ENCODE measurements around the gene TAF11. TPM values are rescaled to one million over a fixed set of nuclear protein-coding genes. Genes with fewer than 3 reads are reported as not detected.
A peak's percentile ranks its signal among the peaks of the same experiment; 100 is the strongest.
"Not testable (repeated sequence)": the region's sequence is repeated elsewhere in the genome, so short reads cannot be mapped to it uniquely, and the experiment has no call there.

The TAF11 gene
- total RNA-seq, 2 donors from 2014 or later, result 24.6 to 27.4 TPM

DNA sequence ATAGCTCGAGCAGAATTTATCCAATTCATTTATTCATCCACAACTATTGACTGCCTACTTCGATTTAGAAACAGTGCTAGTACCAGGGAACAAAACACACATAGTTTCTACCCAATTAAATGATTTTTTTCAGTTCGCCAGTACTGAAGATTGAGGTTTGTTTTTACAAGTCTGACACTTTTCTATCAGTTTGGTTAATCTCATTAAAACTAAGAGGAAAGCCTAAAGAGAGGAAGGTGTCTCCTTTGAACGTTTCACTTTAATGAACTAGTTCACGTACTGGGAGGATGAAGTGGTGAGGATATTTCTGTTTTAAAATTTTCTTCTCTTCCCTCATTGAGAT is 643 bp upstream of the TAF11 start:
- no peaks in the 10 kb centered on the region for H3K9me3 ChIP-seq
- no peak for DNase-seq
- H3K4me3 ChIP-seq, result peak overlapping the region; percentile 93
- no peaks in the 10 kb centered on the region for H3K27me3 ChIP-seq
- TF ChIP-seq, protein P1, sequence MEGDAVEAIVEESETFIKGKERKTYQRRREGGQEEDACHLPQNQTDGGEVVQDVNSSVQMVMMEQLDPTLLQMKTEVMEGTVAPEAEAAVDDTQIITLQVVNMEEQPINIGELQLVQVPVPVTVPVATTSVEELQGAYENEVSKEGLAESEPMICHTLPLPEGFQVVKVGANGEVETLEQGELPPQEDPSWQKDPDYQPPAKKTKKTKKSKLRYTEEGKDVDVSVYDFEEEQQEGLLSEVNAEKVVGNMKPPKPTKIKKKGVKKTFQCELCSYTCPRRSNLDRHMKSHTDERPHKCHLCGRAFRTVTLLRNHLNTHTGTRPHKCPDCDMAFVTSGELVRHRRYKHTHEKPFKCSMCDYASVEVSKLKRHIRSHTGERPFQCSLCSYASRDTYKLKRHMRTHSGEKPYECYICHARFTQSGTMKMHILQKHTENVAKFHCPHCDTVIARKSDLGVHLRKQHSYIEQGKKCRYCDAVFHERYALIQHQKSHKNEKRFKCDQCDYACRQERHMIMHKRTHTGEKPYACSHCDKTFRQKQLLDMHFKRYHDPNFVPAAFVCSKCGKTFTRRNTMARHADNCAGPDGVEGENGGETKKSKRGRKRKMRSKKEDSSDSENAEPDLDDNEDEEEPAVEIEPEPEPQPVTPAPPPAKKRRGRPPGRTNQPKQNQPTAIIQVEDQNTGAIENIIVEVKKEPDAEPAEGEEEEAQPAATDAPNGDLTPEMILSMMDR (IDR thresholded peaks at IDR 0.05), result no peak
- no peaks in the 10 kb centered on the region for H3K4me1 ChIP-seq
- intact Hi-C loops (cut with DNase I), result no loop called here
- H3K9ac ChIP-seq (ENCODE audit: low read depth in 2 of 2, low read length in 2 of 2), result peak overlapping the region; percentile 60 to 90
- no peaks in the 10 kb centered on the region for H3K36me3 ChIP-seq
- H3K27ac ChIP-seq, result peak overlapping the region; percentile 91

DNA sequence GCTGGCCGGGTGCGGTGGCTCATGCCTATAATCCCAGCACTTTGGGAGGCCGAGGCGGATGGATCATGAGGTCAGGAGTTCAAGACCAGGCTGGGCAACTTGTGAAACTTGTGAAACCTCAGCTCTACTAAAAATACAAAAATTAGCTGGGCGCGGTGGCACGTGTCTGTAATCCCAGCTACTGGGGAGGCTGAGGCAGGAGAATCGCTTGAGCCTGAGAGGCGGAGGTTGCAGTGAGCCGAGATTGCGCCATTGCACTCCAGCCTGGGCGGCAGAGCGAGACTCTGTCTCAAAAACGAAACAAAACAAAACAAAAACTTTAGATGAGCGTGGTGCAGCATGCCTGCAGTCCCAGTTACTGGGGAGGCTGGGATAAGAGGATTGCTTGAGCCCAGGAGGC is 2.0 kb downstream of the TAF11 start:
- H3K9ac ChIP-seq (ENCODE audit: low read depth in 2 of 2, low read length in 2 of 2); H3K27ac ChIP-seq; DNase-seq; H3K27me3 ChIP-seq; H3K9me3 ChIP-seq; intact Hi-C loops (cut with DNase I); H3K4me1 ChIP-seq; H3K4me3 ChIP-seq; H3K36me3 ChIP-seq: not testable (repeated sequence)

DNA sequence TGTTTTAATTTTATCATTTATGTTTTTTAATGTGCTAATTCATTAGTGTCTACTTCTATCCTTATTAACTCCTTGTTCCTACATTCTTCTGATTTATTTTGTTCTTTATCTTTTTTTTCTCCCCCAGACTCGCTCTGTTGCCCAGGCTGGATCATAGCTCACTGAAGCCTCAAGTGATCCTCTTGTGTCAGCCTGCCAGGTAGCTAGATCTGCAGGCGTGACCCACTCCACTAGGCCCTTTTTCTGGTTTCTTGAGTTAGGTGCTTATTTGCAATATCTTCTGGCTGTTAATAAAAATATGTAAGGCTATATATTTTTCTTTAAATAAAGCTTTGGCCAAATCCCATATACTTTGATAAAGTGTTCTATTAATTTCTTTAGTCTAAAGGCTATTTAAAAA is 2.8 kb downstream of the TAF11 start:
- TF ChIP-seq, protein P1 (IDR thresholded peaks at IDR 0.05), result no peak
- Histone ChIP-seq H3K36me3 (no peaks in the 10 kb centered on the region), H3K4me1 (no peaks in the 10 kb centered on the region), H3K27ac (no peak overlapping the region), H3K9ac (ENCODE audit: low read depth in 2 of 2, low read length in 2 of 2) (no peak overlapping the region), H3K4me3 (no peak overlapping the region), H3K9me3 (no peaks in the 10 kb centered on the region), H3K27me3 (no peaks in the 10 kb centered on the region)
- intact Hi-C loops (cut with DNase I), result no loop called here
- no peak for DNase-seq

DNA sequence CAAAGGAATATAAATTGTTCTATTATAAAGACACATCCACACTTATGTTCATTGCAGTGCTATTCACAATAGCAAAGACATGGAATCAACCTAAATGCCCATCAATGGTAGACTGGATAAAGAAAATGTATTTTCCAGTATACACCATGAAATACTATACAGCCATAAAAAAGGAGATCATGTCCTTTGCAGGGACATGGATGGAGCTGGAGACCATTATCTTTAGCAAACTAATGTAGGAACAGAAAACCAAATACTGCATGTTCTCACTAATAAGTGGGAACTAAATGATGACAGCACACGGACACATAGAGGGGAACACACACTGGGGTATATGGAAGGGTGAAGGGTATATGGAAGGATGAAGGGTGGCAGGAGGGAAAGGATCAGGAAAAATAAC is 3.8 kb downstream of the TAF11 start:
- DNase-seq; H3K4me1 ChIP-seq; H3K36me3 ChIP-seq; H3K4me3 ChIP-seq; intact Hi-C loops (cut with DNase I); H3K27ac ChIP-seq; H3K9me3 ChIP-seq; H3K9ac ChIP-seq (ENCODE audit: low read depth in 2 of 2, low read length in 2 of 2); H3K27me3 ChIP-seq: not testable (repeated sequence)

DNA sequence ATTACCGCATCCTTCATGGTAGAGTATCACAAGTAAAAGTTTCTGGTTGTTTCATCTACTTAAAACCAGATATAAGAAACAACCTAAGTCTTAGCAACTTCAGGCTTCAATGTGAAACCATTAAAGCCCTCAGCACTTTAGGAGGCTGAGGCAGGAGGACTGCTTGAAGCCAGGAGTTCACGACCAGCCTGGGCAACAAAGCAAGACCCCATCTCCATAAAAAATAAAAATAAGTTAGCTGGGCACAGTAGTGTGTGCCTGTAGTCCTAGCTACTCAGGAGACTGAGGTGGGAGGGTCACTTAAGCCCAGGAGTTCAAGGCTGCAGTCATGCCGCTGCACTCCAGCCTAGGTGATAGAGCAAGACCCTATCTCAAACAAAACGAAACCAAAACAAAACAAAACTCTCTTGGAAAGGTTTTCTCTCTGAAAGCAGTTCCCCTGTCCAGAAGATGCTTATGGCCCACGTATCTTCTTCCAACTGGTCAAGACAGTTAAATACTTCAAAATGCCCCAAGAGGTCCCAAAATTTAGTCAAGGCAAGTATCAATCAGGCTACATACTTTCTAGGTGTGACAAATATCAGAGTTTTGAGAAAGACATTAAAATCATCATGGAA is 9.9 kb downstream of the TAF11 start:
- TF ChIP-seq, protein P1 (IDR thresholded peaks at IDR 0.05), result no peak
- Histone ChIP-seq H3K36me3 (no peaks in the 10 kb centered on the region), H3K4me3 (no peak overlapping the region), H3K4me1 (no peaks in the 10 kb centered on the region), H3K27ac (no peak overlapping the region), H3K27me3 (no peaks in the 10 kb centered on the region), H3K9me3 (no peaks in the 10 kb centered on the region), H3K9ac (ENCODE audit: low read depth in 2 of 2, low read length in 2 of 2) (no peak overlapping the region)
- DNase-seq, result no peak
- intact Hi-C loops (cut with DNase I), result no loop called here

DNA sequence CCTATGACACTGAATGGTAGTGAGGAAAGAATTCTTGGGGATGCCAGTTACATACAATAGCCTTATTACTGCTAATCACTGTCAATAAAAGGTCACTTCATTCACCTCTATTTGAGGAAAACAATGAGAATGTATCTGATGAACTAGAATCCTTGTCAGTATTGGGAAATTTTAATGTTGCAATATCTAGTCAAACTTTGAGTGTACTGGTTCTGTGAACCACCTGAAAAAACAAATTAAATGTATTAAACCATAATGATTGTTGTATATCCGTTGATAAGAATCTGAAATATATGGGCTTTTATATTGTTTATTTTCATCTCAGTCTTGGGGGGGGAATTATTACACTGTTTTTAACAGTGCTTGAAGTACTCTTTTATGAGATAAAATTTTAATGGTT is 10.6 kb downstream of the TAF11 start:
- no peaks in the 10 kb centered on the region for H3K27me3 ChIP-seq
- intact Hi-C loops (cut with DNase I), result no loop called here
- H3K9me3 ChIP-seq, result no peaks in the 10 kb centered on the region
- no peaks in the 10 kb centered on the region for H3K36me3 ChIP-seq
- H3K9ac ChIP-seq (ENCODE audit: low read depth in 2 of 2, low read length in 2 of 2), result no peak overlapping the region
- DNase-seq, result no peak
- TF ChIP-seq, protein P1 (IDR thresholded peaks at IDR 0.05), result no peak
- H3K4me1 ChIP-seq, result no peaks in the 10 kb centered on the region
- no peak overlapping the region for H3K27ac ChIP-seq
- no peak overlapping the region for H3K4me3 ChIP-seq
